ENCODE data around the gene SNED1. TPM values are rescaled to one million over a fixed set of nuclear protein-coding genes. Genes with fewer than 3 reads are reported as not detected.

SNED1 gene
- total RNA-seq, 2 experiments from 2014 or later: 2.8 to 13.6 TPM

- BruUV-seq (replicated peaks): no TSS peak
- Histone ChIP-seq H3K27ac (ENCODE audit: low read depth, low read length, poor library complexity, severe bottlenecking) (no peak overlapping the region), H3K9me2 (ENCODE audit: insufficient read depth, low read length) (no peaks in the 10 kb centered on the region), H3K4me3 (ENCODE audit: low read depth, low read length, poor library complexity, severe bottlenecking) (peak overlapping the region; percentile 26), H3K79me2 (ENCODE audit: insufficient read depth, low read depth, low read length) (no peaks in the 10 kb centered on the region), H3K36me3 (ENCODE audit: insufficient read depth, low read length) (no peaks in the 10 kb centered on the region), H2AFZ (ENCODE audit: low read length) (no peak overlapping the region), H3K4me1 (ENCODE audit: insufficient read depth, low read length, poor library complexity, severe bottlenecking) (peaks cover 61% of the 10 kb centered on the region), H3K9me3 (ENCODE audit: low read length) (no peaks in the 10 kb centered on the region), H3K4me2 (ENCODE audit: low read length) (peak overlapping the region; percentile 53; the same call in 1 of the 2 replicates), H4K20me1 (ENCODE audit: insufficient read depth, low read length) (no peaks in the 10 kb centered on the region)
- intact Hi-C loops (cut with micrococcal nuclease; ENCODE audit: unreplicated experiment): no loop called here
- CTCF ChIA-PET (ENCODE audit: unreplicated experiment): no interaction called here
- POLR2A ChIA-PET: no interaction called here
- no peak for DNase-seq (ENCODE audit: low spot score)
- TF ChIP-seq EZH2phosphoT487 (IDR thresholded peaks at IDR 0.05; ENCODE audit: borderline replicate concordance, low read depth, low read length): no peak
- TF ChIP-seq, protein P1, sequence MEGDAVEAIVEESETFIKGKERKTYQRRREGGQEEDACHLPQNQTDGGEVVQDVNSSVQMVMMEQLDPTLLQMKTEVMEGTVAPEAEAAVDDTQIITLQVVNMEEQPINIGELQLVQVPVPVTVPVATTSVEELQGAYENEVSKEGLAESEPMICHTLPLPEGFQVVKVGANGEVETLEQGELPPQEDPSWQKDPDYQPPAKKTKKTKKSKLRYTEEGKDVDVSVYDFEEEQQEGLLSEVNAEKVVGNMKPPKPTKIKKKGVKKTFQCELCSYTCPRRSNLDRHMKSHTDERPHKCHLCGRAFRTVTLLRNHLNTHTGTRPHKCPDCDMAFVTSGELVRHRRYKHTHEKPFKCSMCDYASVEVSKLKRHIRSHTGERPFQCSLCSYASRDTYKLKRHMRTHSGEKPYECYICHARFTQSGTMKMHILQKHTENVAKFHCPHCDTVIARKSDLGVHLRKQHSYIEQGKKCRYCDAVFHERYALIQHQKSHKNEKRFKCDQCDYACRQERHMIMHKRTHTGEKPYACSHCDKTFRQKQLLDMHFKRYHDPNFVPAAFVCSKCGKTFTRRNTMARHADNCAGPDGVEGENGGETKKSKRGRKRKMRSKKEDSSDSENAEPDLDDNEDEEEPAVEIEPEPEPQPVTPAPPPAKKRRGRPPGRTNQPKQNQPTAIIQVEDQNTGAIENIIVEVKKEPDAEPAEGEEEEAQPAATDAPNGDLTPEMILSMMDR (conservative IDR thresholded peaks at IDR 0.05; ENCODE audit: low read length): no peak
Measured at GRCh38 chr2:241037498-241037897, 39.1 kb downstream of the SNED1 start.

DNA sequence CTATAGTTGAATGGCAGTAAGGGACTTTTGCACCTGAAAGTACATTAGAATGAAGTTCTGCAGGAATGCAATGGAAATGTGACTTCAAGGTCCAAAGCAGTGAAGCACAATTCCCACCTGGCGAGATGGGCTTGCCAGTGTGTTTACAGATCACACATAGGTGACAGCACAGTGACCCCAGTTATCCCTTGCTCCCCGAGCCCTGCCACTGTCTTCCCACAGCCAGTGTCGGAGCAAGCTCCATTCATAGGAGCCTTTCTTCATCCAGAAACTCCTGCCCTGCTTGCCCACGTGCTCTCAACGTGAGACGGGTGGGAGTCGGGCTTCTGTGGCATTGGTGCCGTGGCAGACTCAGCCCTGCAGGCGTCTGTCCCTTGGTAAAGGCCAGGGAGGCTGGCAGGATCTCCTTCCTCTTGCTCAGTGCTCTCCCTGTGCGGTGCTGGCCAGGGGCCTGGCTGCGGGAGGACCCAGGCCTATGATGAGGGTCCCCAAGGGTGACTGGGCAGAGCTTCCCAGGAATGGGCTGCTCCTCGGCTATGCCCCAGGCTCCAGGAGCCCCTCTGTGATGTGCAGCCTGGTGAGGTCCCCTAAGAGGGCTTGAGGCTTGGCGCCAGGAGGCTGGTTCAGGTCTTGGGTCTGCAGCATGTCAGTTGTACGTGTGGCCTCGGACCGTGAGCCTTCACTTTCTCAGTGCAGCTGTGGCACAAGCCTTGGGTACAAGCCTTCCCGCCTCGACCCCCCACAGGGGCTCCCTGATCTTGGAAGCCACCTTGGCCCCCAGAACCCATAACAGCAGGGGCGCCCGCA, 40.2 kb downstream of the SNED1 start:
- Histone ChIP-seq H3K36me3 (ENCODE audit: insufficient read depth, low read length) (no peaks in the 10 kb centered on the region), H3K27ac (ENCODE audit: low read depth, low read length, poor library complexity, severe bottlenecking) (no peak overlapping the region), H3K79me2 (ENCODE audit: insufficient read depth, low read depth, low read length) (no peaks in the 10 kb centered on the region), H3K4me2 (ENCODE audit: low read length) (peak overlapping the region; percentile 53), H2AFZ (ENCODE audit: low read length) (no peak overlapping the region), H4K20me1 (ENCODE audit: insufficient read depth, low read length) (no peaks in the 10 kb centered on the region), H3K4me3 (ENCODE audit: low read depth, low read length, poor library complexity, severe bottlenecking) (no peak overlapping the region), H3K4me1 (ENCODE audit: insufficient read depth, low read length, poor library complexity, severe bottlenecking) (peaks cover 71% of the 10 kb centered on the region), H3K9me3 (ENCODE audit: low read length) (no peaks in the 10 kb centered on the region), H3K9me2 (ENCODE audit: insufficient read depth, low read length) (no peaks in the 10 kb centered on the region)
- DNase-seq (ENCODE audit: low spot score): no peak
- ChIA-PET CTCF (ENCODE audit: unreplicated experiment) (no interaction called here), POLR2A (interaction anchor here (0.5 to 0.6 kb wide), 3 partner anchors 141 to 794 kb away, joined by 3 to 5 read pairs (median 5); no protein-coding TSS in a partner anchor)
- BruUV-seq (replicated peaks): no TSS peak
- no peak for TF ChIP-seq EZH2phosphoT487 (IDR thresholded peaks at IDR 0.05; ENCODE audit: borderline replicate concordance, low read depth, low read length)
- TF ChIP-seq, protein P1 (conservative IDR thresholded peaks at IDR 0.05; ENCODE audit: low read length): no peak
- intact Hi-C loops (cut with micrococcal nuclease; ENCODE audit: unreplicated experiment): no loop called here

- Histone ChIP-seq H3K9me3 (ENCODE audit: low read length) (no peaks in the 10 kb centered on the region), H3K4me2 (ENCODE audit: low read length) (no peak overlapping the region), H3K79me2 (ENCODE audit: insufficient read depth, low read depth, low read length) (no peaks in the 10 kb centered on the region), H3K9me2 (ENCODE audit: insufficient read depth, low read length) (no peaks in the 10 kb centered on the region), H3K36me3 (ENCODE audit: insufficient read depth, low read length) (no peaks in the 10 kb centered on the region), H3K4me3 (ENCODE audit: low read depth, low read length, poor library complexity, severe bottlenecking) (no peak overlapping the region), H3K4me1 (ENCODE audit: insufficient read depth, low read length, poor library complexity, severe bottlenecking) (peaks cover 74% of the 10 kb centered on the region), H2AFZ (ENCODE audit: low read length) (no peak overlapping the region), H3K27ac (ENCODE audit: low read depth, low read length, poor library complexity, severe bottlenecking) (no peak overlapping the region), H4K20me1 (ENCODE audit: insufficient read depth, low read length) (no peaks in the 10 kb centered on the region)
- BruUV-seq (replicated peaks): no TSS peak
- TF ChIP-seq, protein P1 (conservative IDR thresholded peaks at IDR 0.05; ENCODE audit: low read length): no peak
- TF ChIP-seq EZH2phosphoT487 (IDR thresholded peaks at IDR 0.05; ENCODE audit: borderline replicate concordance, low read depth, low read length): no peak
- DNase-seq (ENCODE audit: low spot score): no peak
- ChIA-PET POLR2A (interaction anchor here (0.6 kb wide), 2 partner anchors 141 to 795 kb away, joined by 5 read pairs; no protein-coding TSS in a partner anchor), CTCF (ENCODE audit: unreplicated experiment) (no interaction called here)
- intact Hi-C loops (cut with micrococcal nuclease; ENCODE audit: unreplicated experiment): no loop called here
Measured at GRCh38 chr2:241039416-241039815, 41.0 kb downstream of the SNED1 start.

Data from OCI-LY7 (cell line).